NCI-H2196 treated with DMSO at 0.1 percent for 48 hours (cell line): ENCODE measurements around the gene WDR49.

Source experiments
- DNase-seq: peaks from one replicate; lab custom pipeline; 2025; ENCODE audit not compliant: unreplicated experiment; lab: John Stamatoyannopoulos, UW

Gene WDR49

DNA sequence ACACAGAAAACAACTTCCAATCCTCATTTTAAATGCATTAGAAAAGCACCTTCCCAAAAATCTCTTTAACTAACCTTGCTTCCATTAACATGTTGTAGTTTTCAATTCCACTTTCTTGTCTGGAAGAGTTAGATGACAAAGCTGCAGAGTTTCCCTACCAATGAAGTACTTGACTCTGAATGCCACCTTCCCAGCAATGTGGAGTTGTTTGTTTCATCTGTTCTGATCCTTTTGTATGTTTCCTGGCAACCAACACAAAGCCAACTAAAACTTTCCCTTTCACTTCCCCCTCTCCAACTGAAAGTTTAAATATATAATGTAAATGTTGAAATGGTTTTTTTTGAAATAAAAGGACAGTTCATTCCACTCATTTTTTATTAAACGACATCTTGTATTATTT, at the start of gene WDR49:
Gene WDR49, minus strand, starts transcription at position 183 of the 400 bp plus-strand sequence. CDS start 517 bp downstream, outside the sequence.
- DNase-seq: peak; percentile 30

DNA sequence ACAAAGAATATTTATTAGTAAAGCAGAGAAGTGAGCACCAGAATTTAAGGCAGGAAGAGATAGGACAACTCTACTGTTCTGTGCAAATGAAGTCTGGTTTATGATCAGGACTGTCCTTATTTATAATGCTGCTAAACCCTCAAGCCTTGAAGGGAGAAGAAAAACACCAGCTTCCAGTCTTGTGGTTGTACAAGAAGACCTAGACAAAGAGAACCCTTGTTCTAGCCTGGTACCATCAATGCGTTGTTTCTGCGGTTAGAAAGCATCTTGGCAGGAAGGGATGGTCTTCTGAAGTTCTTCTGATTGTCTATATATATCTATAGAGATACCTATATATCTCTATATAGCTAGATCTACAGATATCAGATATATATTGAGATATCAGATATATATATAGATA, 47.2 kb upstream of the WDR49 start:
- no peak for DNase-seq

DNA sequence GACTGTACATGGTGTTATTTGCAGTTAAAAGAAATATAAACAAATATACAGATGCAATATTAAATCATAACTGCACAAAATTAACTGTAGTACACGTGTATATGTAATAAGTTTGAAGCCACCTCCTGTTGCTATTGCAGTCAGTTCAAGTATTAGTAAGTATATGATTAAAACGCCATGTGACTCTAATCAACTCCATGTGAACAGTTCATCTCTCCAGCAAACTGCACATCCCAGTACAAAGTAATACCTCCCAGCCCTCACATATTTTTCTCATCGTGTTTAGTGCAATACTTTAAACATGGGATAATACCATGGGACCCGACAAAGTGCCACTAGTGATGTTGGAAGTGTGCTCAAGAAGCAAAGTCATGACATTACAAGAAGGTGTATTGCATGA, 46.3 kb upstream of the WDR49 start:
- DNase-seq: no peak

DNA sequence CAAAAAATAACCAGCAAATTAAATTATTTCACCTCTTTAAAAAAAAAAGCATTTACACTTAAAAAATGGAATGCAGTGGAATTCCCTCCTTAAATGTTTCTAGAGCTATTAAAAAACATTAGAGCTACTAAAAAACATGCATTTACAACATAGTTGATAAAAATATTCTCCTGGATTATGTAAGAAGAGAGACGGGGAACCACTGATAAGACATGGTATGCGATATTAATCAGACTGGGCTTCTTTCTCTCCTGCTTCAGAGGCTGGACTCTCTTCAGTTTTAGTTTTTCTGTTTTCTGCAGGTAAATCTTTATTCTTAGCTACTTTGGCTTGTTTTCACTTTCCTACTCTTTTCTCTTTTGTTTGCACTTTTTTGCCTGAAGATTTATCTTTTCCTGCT, 40.4 kb upstream of the WDR49 start:
- no peak for DNase-seq

- no peak for DNase-seq
These were observed 37.6 kb upstream of the WDR49 start for GRCh38 chr3:167691366-167691765.

DNA sequence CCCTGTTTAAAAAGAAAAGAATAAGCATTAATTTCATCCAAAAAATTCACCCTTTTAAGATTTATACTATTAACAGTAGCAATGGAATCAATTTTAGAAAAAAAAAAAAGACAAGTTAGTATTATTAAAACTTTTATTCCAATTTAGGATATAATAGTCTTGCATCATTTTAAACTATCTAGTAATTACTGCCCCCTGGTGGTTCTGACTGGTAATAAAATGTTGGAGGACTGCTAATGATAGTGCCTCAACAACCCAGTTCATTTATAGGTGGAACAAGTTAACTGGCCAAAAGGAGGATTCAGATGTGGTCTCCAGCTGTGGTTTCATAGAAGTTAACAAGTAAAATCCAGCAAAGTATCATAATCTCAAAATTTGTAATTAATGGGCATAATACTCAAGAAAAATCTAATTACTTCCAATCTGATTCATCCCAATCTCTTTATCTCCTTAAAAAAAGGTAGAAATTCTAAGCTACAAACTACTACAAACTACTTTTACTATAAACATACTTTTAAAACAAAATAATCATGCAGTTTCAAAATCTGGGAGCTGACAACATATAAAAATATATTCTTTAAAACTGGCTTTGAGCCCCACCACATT, 30.7 kb upstream of the WDR49 start:
- no peak for DNase-seq

GRCh38 chr3:167679526-167679925, 25.8 kb upstream of the WDR49 start:
- DNase-seq: no peak

DNA sequence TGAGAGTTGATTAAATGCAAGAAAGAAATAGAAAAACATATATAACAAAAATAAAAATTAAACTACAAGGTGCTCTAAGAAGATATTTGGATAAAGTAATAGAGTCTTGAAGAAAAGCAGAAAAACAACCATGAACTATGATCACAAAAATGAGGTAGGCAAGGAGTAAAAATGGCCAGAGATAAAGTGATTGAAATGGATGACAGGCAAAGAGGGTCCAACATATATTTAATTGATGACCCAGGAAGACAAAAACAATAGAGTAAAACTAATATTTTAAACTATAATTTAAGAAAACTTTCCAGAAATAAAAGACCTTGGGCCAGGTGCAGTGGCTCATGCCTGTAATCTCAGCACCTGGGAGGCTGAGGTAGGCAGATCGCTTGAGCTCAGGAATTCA, 22.1 kb upstream of the WDR49 start:
- DNase-seq: no peak

- no peak for DNase-seq
These were observed 19.5 kb upstream of the WDR49 start for GRCh38 chr3:167673221-167673620.

- DNase-seq: no peak
These were observed 18.2 kb upstream of the WDR49 start for GRCh38 chr3:167671878-167672427.

- no peak for DNase-seq
These were observed 16.0 kb upstream of the WDR49 start for GRCh38 chr3:167669699-167670098.

DNA sequence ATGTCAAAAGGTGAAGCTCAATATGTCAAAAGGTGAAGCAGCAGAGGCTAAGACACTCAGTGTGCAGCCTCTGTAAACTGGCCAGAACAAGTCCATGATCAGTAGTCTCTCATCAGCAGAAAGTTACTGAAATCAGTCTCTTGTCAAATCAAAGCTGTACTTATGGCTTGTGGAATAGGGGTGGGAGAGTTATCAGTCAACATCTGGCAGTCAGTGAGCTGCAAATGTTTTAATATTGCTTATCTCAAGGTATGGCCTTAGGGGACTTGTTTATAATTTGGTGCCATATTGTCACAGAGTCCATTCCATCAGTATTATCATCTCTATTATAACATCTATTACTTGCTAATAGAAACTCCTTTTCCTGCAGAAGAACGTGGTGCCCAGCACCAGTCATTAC, 14.9 kb upstream of the WDR49 start:
- DNase-seq: no peak

- no peak for DNase-seq
These were observed 12.8 kb upstream of the WDR49 start for GRCh38 chr3:167666563-167666962.

GRCh38 chr3:167662919-167663400, 9.2 kb upstream of the WDR49 start:
- DNase-seq: no peak

GRCh38 chr3:167657684-167658225, 4.0 kb upstream of the WDR49 start:
- no peak for DNase-seq

- no peak for DNase-seq
These were observed 3.1 kb upstream of the WDR49 start for GRCh38 chr3:167656821-167657220.

GRCh38 chr3:167653155-167653554, 587 bp downstream of the WDR49 start:
- no peak for DNase-seq

DNA sequence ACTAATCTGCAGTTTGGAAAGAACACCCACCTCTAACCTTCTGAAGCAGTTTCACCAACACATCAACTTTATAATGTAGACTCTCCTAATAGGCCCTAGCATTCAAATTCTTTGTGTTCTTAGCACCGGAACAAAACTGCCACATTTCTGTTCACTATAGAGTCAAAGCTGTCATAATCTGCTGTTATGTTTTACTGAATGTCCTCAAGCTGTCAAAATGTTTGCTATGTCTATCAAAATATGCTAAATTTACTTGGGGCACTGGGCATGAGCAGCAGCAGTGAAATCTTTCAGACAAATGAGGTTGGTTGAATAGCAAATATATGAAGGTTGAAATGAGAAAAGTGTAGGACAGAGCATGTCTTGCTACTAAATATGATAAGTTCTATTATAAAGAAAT, 1.9 kb downstream of the WDR49 start:
- no peak for DNase-seq

DNA sequence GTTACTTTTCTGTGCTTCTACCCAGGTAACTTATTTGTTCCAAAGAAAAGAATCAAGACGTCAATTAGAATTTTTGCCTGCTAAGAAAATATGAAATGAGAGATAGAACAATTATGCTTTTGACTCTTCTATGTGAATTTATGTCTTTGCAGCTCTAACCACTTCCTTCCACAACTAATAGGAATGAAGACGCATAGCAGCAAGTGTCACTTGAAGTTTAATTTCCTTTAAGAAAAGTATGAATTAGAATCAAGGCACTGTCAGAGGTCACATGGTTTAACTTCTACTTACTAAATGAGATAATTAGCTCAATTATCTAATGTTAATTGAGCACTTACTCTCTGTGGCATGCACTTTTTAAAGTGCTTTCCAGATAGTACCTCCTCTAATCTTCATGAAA, 3.3 kb downstream of the WDR49 start:
- DNase-seq: no peak

DNA sequence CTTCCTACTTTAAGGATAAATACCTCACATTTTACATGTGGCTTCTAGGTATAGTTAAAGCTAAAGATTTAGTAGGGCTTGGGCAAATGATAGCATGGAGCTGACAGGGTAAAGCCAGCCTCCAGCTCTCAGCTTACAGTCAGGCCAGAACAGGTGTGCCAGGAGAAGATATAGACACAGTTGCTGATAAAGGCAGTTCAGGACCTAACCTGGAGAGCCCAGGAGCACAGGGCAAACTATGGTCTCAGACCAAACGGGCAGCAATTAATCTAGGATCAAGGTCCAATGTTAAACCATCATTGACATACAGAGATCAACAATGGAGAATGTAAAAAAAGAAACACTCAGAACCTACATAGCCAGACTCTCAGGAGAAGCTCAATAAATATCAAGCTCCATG, 4.0 kb downstream of the WDR49 start:
- no peak for DNase-seq

DNA sequence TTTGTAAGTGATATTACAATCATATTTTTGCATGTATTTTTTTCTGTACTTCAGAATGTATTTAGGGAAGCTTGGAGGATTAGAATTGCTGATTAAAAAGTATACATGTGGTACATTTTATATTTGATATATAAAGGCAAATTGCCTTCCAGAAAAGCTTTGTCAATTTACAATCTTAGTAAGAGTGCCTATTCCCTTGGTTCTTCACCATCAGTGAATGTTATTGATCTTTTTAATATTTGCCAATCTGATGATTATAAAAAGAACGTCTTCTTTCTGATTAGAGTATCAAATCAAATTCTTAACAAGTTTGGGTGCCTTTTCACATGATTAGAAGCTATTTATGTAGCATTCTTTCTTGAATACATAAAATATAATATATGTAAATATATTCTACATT, 9.1 kb downstream of the WDR49 start:
- no peak for DNase-seq

DNA sequence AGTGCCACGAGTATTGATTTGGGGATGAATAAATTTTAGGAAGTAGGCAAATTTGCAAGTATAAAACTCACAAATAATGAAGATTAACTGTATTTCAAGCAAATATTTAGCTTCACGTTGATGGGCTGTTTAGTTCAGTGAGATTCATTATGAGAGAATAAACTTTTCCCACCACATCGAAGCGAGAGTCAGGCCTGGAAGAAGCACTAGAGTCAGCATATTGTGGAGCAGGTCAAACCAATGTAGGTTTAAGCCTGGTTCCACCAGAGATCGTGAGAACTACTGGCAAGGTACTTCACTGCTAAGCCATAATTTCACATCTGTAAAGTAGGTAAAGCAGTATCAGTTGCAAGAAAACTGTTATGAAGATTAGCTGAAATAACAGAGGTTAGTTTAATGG, 22.3 kb downstream of the WDR49 start:
- no peak for DNase-seq

DNA sequence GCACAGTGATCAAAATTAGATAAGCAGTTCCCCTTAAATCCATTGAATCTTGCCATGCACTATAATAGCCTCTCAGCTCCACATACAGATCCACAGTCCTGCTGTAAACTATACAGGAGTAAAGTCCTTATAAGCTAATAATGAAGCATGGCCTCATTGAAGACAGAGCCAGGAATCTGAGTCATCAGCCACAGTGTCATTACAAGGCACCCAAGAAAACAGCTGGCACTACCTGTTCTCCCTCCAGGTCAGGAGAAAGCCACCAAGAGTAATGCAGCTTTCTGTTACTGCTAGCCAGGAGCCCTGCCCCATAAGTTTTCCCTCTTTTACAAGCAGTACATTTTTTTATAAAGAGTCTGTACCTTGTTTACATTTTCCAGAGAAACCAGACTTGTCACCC, 27.3 kb downstream of the WDR49 start:
- DNase-seq: no peak
